ENCODE results near the gene PIGL.

The PIGL gene

DNA sequence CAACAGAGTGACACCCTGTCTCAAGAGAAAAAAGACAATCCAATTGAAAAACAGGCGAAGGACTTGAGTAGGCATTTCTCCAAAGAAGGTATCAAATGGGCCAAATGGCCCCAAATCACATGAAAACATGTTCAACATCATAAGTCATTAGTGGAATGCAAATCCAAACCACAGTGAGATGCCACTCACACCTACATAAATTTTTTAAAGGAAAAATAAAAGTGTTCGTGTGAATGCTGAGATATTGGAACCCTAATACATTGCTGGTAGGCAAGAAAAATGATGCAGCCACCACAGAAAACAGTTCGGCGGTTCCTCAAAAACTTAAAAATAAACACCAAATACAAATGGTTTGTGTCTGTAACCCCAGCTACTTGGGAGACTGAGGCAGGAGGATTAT is 45.2 kb downstream of the PIGL start:
- no peak for DNase-seq (ENCODE audit: low read depth)
- H3K4me3 ChIP-seq (ENCODE audit: low read depth, low read length): no peak overlapping the region
- TF ChIP-seq, protein P1, sequence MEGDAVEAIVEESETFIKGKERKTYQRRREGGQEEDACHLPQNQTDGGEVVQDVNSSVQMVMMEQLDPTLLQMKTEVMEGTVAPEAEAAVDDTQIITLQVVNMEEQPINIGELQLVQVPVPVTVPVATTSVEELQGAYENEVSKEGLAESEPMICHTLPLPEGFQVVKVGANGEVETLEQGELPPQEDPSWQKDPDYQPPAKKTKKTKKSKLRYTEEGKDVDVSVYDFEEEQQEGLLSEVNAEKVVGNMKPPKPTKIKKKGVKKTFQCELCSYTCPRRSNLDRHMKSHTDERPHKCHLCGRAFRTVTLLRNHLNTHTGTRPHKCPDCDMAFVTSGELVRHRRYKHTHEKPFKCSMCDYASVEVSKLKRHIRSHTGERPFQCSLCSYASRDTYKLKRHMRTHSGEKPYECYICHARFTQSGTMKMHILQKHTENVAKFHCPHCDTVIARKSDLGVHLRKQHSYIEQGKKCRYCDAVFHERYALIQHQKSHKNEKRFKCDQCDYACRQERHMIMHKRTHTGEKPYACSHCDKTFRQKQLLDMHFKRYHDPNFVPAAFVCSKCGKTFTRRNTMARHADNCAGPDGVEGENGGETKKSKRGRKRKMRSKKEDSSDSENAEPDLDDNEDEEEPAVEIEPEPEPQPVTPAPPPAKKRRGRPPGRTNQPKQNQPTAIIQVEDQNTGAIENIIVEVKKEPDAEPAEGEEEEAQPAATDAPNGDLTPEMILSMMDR (IDR thresholded peaks at IDR 0.05; ENCODE audit: low read depth, low read length, missing control alignments): no peak

DNA sequence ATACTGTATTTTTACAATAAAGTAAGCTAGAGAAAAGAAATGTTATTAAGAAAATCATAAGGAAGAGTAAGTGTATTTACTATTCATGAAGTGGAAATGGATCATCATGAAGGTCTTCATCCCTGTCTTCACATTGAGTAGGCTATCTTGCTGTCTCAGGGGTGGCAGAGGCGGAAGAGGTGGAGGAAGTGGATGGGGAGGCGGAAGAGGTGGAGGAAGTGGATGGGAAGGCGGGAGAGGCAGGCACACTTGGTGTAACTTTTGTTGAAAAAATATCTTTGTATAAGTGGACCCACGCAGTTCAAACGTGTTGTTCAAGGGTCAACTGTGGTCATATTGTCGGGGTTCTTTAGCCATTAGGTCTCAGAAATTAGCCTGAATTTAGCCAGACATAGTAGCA is 50.2 kb downstream of the PIGL start:
- no peak overlapping the region for H3K4me3 ChIP-seq (ENCODE audit: low read depth, low read length)
- TF ChIP-seq, protein P1 (IDR thresholded peaks at IDR 0.05; ENCODE audit: low read depth, low read length, missing control alignments): no peak
- DNase-seq (ENCODE audit: low read depth): no peak

DNA sequence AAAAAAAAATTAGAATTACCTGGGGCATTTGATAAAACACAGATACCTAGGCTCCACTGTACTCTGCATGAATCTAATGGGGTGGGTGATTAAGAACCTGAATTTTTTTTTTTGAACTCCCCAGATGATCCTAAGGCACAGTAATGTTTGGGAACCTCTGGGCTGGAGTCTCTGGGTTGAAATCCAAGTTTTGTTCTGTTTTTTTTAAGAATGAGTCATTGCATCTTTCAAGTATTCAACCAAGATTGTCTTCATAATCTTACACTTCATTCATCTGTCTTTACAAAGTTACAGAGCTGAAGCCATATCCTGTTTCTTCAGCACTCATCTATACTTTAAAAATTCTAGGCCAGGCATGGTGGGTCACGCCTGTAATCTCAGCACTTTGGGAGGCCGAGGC is 52.6 kb downstream of the PIGL start:
- TF ChIP-seq, protein P1 (IDR thresholded peaks at IDR 0.05; ENCODE audit: low read depth, low read length, missing control alignments): no peak
- no peak overlapping the region for H3K4me3 ChIP-seq (ENCODE audit: low read depth, low read length)
- no peak for DNase-seq (ENCODE audit: low read depth)

DNA sequence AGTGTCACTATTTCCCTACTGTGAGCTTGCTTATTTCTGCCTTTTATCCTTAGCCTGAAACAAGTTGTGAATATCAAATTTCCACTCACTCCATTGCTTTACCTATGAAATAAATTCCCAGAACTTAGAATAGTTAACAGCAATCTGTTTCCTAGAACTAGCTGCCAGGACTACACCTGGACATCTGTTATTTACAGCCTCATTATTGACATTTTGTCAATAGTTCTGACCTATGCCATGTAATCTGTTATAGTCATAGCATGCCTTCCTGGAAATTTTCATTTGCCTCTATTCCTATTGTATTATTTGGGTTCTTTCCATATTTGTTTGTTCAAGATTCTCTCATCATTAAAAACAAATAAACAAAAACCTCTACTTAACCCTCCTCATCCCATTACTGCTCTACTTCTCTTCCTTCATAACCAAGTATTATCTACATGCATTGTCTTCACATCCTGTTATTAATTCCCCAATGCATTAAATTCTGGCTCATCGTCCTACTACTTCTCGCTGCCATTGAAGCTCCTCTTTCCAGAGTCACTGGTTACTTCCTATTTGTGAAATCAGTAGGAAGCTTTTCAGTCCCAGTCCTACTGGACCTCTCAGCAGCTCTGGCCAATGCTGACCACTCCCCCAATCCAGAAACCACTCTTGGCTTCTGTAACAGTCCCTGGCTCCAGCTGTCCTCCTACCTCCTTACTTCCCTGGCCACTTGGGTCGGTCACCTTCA is 55.3 kb downstream of the PIGL start:
- H3K4me3 ChIP-seq (ENCODE audit: low read depth, low read length): no peak overlapping the region
- DNase-seq (ENCODE audit: low read depth): no peak

DNA sequence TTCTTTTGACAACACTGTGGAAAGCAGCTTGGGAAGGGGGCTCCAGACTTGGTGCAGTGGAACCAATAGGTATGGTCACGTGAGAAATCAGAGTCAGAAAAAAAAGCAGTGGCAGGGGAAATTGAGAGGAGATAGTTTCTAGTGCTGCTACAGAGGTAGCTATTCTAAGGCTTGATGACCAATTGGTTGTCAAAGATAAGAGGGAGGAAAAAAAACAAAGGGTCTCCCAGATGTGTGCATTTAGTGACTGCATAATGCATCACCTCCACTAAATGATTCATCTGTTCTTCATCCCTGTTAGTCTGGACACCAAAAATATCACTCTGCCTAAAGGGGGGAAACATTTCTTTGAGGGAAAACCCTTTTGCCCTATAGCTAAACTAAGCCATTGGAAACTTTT is 56.5 kb downstream of the PIGL start:
- TF ChIP-seq, protein P1 (IDR thresholded peaks at IDR 0.05; ENCODE audit: low read depth, low read length, missing control alignments): no peak

More for the DNA sequence above, 55.3 kb downstream of the PIGL start:
- TF ChIP-seq, protein P1 (IDR thresholded peaks at IDR 0.05; ENCODE audit: low read depth, low read length, missing control alignments): no peak

DNA sequence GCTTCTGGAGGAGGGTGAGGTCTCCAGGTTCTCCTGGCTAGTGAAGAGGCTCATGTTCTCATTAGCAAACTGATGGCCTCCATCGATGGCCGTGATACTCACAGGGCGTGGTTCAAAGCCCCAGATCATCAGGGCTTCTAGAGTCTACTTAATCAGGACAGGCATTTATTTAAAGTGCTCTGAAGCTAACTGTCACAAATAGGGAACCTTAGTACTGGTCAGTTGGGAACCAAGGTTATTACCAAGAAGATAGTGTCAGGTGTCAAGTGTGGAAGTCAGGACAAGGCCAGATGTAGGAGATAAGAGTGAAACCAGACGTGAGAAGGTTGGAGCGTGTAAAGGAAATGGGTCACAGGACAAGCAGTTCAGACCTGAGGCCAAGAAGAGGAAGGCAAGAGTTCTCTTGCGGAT is 56.9 kb downstream of the PIGL start:
- no peak for DNase-seq (ENCODE audit: low read depth)
- TF ChIP-seq, protein P1 (IDR thresholded peaks at IDR 0.05; ENCODE audit: low read depth, low read length, missing control alignments): no peak
- no peak overlapping the region for H3K4me3 ChIP-seq (ENCODE audit: low read depth, low read length)

More for the DNA sequence above, 56.5 kb downstream of the PIGL start:
- H3K4me3 ChIP-seq (ENCODE audit: low read depth, low read length): no peak overlapping the region
- DNase-seq (ENCODE audit: low read depth): no peak

DNA sequence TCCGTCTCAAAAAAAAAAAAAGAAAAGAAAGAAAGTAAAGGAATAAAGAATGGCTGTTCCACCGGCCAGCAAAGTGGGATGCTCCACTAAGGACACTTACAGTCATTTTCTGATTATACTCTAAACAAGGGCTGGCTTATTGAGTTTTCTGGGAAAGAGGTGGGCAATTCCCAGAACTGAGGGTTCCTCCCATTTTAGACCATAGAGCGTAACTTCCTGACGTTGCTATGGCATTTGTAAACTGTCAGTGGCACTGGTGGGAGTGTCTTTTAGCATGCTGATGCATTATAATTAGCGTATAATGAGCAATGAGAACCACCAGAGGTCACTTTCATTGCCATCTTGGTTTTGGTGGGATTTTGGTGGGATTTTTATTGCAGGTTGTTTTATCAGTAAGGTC is 58.0 kb downstream of the PIGL start:
- TF ChIP-seq, protein P1 (IDR thresholded peaks at IDR 0.05; ENCODE audit: low read depth, low read length, missing control alignments): no peak
- H3K4me3 ChIP-seq (ENCODE audit: low read depth, low read length): no peak overlapping the region
- no peak for DNase-seq (ENCODE audit: low read depth)

Data from GM12864 (cell line).